ENCODE results near the gene PPARGC1A. TPM values are rescaled to one million over a fixed set of nuclear protein-coding genes. Genes with fewer than 3 reads are reported as not detected.

The PPARGC1A gene
- total and polyA plus RNA-seq, 10 of the 15 experiments (the other 5 are each of a cell fraction or from before 2014, with no cell fraction given) = 0.01 to 0.05 (median 0.04) TPM; not detected in 7

DNA sequence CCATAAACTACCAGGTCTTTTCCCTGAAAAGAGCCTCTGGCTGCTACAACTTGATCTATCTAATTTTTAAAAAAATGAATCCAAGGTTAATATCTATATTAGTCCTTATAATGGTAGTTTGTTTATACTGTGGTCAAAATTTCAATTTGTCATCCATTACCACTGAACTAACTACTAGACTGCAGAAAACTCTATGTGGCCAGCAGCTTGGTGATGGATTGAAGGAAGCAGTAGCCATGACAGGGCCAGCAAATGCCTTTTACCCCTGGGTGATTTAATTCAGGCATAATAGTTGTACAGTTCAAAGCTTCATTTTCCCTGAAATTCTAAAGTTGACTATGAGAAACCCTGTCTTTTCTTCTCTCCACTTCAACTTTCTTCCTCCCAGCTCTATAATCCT lies 30.4 kb upstream of the PPARGC1A start (continued):
- TF ChIP-seq, protein P1, sequence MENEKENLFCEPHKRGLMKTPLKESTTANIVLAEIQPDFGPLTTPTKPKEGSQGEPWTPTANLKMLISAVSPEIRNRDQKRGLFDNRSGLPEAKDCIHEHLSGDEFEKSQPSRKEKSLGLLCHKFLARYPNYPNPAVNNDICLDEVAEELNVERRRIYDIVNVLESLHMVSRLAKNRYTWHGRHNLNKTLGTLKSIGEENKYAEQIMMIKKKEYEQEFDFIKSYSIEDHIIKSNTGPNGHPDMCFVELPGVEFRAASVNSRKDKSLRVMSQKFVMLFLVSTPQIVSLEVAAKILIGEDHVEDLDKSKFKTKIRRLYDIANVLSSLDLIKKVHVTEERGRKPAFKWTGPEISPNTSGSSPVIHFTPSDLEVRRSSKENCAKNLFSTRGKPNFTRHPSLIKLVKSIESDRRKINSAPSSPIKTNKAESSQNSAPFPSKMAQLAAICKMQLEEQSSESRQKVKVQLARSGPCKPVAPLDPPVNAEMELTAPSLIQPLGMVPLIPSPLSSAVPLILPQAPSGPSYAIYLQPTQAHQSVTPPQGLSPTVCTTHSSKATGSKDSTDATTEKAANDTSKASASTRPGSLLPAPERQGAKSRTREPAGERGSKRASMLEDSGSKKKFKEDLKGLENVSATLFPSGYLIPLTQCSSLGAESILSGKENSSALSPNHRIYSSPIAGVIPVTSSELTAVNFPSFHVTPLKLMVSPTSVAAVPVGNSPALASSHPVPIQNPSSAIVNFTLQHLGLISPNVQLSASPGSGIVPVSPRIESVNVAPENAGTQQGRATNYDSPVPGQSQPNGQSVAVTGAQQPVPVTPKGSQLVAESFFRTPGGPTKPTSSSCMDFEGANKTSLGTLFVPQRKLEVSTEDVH (IDR thresholded peaks at IDR 0.05; ENCODE audit: low read depth, partially characterized antibody) = no peak
- TF ChIP-seq, protein P2, sequence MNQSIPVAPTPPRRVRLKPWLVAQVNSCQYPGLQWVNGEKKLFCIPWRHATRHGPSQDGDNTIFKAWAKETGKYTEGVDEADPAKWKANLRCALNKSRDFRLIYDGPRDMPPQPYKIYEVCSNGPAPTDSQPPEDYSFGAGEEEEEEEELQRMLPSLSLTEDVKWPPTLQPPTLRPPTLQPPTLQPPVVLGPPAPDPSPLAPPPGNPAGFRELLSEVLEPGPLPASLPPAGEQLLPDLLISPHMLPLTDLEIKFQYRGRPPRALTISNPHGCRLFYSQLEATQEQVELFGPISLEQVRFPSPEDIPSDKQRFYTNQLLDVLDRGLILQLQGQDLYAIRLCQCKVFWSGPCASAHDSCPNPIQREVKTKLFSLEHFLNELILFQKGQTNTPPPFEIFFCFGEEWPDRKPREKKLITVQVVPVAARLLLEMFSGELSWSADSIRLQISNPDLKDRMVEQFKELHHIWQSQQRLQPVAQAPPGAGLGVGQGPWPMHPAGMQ (IDR thresholded peaks at IDR 0.05; ENCODE audit: borderline replicate concordance) = no peak

DNA sequence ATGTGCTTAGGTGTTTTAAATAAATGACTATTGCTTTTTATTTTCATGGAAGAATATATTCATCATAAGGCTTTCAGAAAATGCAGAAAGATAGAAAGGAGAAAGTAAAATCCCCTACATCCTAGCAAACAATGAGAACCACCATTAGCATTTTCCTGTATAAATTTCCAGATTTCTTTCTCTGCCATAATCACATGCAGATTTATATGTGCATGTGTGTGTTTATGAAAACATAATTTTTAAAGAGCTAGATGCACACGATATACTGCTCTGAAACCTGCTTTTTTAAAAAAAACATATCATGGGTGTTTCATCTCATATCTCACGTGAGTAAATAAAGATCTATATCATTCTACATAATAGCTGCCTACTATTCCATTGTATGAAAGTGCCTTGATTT lies 26.4 kb upstream of the PPARGC1A start:
- SMC1A ChIA-PET (ENCODE audit: uncharacterized antibody, unreplicated experiment) = no interaction called here
- BruUV-seq (replicated peaks) = no TSS peak
- no peak overlapping the region for H3K4me3 ChIP-seq
- no peaks in the 10 kb centered on the region for H3K4me1 ChIP-seq (ENCODE audit: control insufficient read depth, insufficient read depth, low read length)
- no peaks in the 10 kb centered on the region for H4K20me1 ChIP-seq (ENCODE audit: control insufficient read depth, insufficient read depth)
- in situ Hi-C loops (cut with MboI) = no loop called here
- H3K9ac ChIP-seq (ENCODE audit: control insufficient read depth, insufficient read depth, low read length) = no peak overlapping the region
- FAIRE-seq (no peak), DNase-seq (ENCODE audit: low read depth, low spot score) (no peak), ATAC-seq (no peak)
- no peaks in the 10 kb centered on the region for H3K27me3 ChIP-seq (replicated peaks in 1 of 2; ENCODE audit: control insufficient read depth in 2 of 2, insufficient read depth in 2 of 2, low read length in 1 of 2)
- intact Hi-C loops (cut with micrococcal nuclease; ENCODE audit: unreplicated experiment) = no loop called here
- no peaks in the 10 kb centered on the region for H3K36me3 ChIP-seq (ENCODE audit: control insufficient read depth in 2 of 2, insufficient read depth in 2 of 2, low read length in 1 of 2)
- no peaks in the 10 kb centered on the region for H3K9me3 ChIP-seq (replicated peaks; ENCODE audit: control insufficient read depth, insufficient read depth, low read length)
- 4% methylated on average over 2 of the region's 2 CpGs for WGBS (ENCODE audit: insufficient coverage, insufficient replicate concordance, low lambda C conversion rate, missing lambda C conversion rate)
- CTCF ChIA-PET = no interaction called here
- H3K79me2 ChIP-seq (ENCODE audit: control insufficient read depth, insufficient read depth, low read length) = no peaks in the 10 kb centered on the region
- no peak overlapping the region for H3K4me2 ChIP-seq (ENCODE audit: control insufficient read depth, insufficient read depth)
- POLR2A ChIA-PET = no interaction called here
- no peak overlapping the region for H3K27ac ChIP-seq (ENCODE audit: control insufficient read depth, insufficient read depth)
- no peak overlapping the region for H2AFZ ChIP-seq (ENCODE audit: control insufficient read depth, low read depth, low read length)
- RAD21 ChIA-PET (ENCODE audit: unreplicated experiment) = no interaction called here
- no peak for TF ChIP-seq NBN (IDR thresholded peaks at IDR 0.05)
- TF ChIP-seq, protein P3, sequence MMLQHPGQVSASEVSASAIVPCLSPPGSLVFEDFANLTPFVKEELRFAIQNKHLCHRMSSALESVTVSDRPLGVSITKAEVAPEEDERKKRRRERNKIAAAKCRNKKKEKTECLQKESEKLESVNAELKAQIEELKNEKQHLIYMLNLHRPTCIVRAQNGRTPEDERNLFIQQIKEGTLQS (IDR thresholded peaks at IDR 0.05; ENCODE audit: borderline replicate concordance, extremely low read depth, low read depth, low read length) = no peak
- no peak for TF ChIP-seq NR2F1 (conservative IDR thresholded peaks at IDR 0.05)
- TF ChIP-seq FOS (IDR thresholded peaks at IDR 0.05; ENCODE audit: borderline replicate concordance, extremely low read depth, insufficient read length) = no peak
- TF ChIP-seq, protein P4, sequence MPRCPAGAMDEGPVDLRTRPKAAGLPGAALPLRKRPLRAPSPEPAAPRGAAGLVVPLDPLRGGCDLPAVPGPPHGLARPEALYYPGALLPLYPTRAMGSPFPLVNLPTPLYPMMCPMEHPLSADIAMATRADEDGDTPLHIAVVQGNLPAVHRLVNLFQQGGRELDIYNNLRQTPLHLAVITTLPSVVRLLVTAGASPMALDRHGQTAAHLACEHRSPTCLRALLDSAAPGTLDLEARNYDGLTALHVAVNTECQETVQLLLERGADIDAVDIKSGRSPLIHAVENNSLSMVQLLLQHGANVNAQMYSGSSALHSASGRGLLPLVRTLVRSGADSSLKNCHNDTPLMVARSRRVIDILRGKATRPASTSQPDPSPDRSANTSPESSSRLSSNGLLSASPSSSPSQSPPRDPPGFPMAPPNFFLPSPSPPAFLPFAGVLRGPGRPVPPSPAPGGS (IDR thresholded peaks at IDR 0.05; ENCODE audit: borderline replicate concordance, insufficient read depth, low read depth, low read length, poor library complexity, severe bottlenecking) = no peak
- TF ChIP-seq FOXK2 (IDR thresholded peaks at IDR 0.05) = no peak
- no peak for TF ChIP-seq TAF1 (IDR thresholded peaks at IDR 0.05; ENCODE audit: borderline replicate concordance, low read depth, low read length)
- TF ChIP-seq BHLHE40 (IDR thresholded peaks at IDR 0.05; ENCODE audit: borderline replicate concordance in 1 of 2, low read depth in 2 of 2, low read length in 1 of 2) = no peak
- TF ChIP-seq, protein P5, sequence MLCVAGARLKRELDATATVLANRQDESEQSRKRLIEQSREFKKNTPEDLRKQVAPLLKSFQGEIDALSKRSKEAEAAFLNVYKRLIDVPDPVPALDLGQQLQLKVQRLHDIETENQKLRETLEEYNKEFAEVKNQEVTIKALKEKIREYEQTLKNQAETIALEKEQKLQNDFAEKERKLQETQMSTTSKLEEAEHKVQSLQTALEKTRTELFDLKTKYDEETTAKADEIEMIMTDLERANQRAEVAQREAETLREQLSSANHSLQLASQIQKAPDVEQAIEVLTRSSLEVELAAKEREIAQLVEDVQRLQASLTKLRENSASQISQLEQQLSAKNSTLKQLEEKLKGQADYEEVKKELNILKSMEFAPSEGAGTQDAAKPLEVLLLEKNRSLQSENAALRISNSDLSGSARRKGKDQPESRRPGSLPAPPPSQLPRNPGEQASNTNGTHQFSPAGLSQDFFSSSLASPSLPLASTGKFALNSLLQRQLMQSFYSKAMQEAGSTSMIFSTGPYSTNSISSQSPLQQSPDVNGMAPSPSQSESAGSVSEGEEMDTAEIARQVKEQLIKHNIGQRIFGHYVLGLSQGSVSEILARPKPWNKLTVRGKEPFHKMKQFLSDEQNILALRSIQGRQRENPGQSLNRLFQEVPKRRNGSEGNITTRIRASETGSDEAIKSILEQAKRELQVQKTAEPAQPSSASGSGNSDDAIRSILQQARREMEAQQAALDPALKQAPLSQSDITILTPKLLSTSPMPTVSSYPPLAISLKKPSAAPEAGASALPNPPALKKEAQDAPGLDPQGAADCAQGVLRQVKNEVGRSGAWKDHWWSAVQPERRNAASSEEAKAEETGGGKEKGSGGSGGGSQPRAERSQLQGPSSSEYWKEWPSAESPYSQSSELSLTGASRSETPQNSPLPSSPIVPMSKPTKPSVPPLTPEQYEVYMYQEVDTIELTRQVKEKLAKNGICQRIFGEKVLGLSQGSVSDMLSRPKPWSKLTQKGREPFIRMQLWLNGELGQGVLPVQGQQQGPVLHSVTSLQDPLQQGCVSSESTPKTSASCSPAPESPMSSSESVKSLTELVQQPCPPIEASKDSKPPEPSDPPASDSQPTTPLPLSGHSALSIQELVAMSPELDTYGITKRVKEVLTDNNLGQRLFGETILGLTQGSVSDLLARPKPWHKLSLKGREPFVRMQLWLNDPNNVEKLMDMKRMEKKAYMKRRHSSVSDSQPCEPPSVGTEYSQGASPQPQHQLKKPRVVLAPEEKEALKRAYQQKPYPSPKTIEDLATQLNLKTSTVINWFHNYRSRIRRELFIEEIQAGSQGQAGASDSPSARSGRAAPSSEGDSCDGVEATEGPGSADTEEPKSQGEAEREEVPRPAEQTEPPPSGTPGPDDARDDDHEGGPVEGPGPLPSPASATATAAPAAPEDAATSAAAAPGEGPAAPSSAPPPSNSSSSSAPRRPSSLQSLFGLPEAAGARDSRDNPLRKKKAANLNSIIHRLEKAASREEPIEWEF (IDR thresholded peaks at IDR 0.05; ENCODE audit: insufficient replicate concordance, low read depth, low read length) = no peak
